Fibroblast of skin of left quadriceps (primary cell): ENCODE results near the gene METTL13.
"Not testable (repeated sequence)": the region's sequence is repeated elsewhere in the genome, so short reads cannot be mapped to it uniquely, and the experiment has no call there.

Experiments used
- DNase-seq, 2 experiments: peaks; one replicate each; pipeline ENCODE4 v3.0.0-alpha.2; 2013; ENCODE audit warnings: low read depth in 2 of 2

The METTL13 gene

GRCh38 chr1:171769754-171770153 is 11.7 kb upstream of the METTL13 start:
- DNase-seq, result no peak

- DNase-seq, result no peak
Measured at GRCh38 chr1:171772312-171772711, 9.1 kb upstream of the METTL13 start.

GRCh38 chr1:171780583-171781175 is 781 bp upstream of the METTL13 start:
- DNase-seq, result no peak

GRCh38 chr1:171783816-171784530 is 2.5 kb downstream of the METTL13 start:
- no peak for DNase-seq

GRCh38 chr1:171784784-171785183 is 3.3 kb downstream of the METTL13 start:
- no peak for DNase-seq

- no peak for DNase-seq
Measured at GRCh38 chr1:171785766-171786165, 4.3 kb downstream of the METTL13 start.

- no peak for DNase-seq
Measured at GRCh38 chr1:171786534-171786933, 5.1 kb downstream of the METTL13 start.

GRCh38 chr1:171787686-171788480 is 6.4 kb downstream of the METTL13 start:
- no peak for DNase-seq

GRCh38 chr1:171788696-171789095 is 7.2 kb downstream of the METTL13 start:
- DNase-seq, result no peak

GRCh38 chr1:171790318-171790717 is 8.9 kb downstream of the METTL13 start:
- no peak for DNase-seq

- no peak for DNase-seq
Measured at GRCh38 chr1:171792656-171793369, 11.4 kb downstream of the METTL13 start.

GRCh38 chr1:171793636-171794035 is 12.2 kb downstream of the METTL13 start:
- no peak for DNase-seq

GRCh38 chr1:171794085-171794484 is 12.6 kb downstream of the METTL13 start:
- no peak for DNase-seq

- DNase-seq, result no peak
Measured at GRCh38 chr1:171796592-171796991, 15.1 kb downstream of the METTL13 start.

- no peak for DNase-seq
Measured at GRCh38 chr1:171798311-171798710, 16.9 kb downstream of the METTL13 start.

- no peak for DNase-seq
Measured at GRCh38 chr1:171798765-171799164, 17.3 kb downstream of the METTL13 start.

- DNase-seq, result no peak
Measured at GRCh38 chr1:171799166-171799565, 17.7 kb downstream of the METTL13 start.

- DNase-seq, result not testable (repeated sequence)
Measured at GRCh38 chr1:171799698-171800097, 18.2 kb downstream of the METTL13 start.

- DNase-seq, result no peak
Measured at GRCh38 chr1:171800342-171800741, 18.9 kb downstream of the METTL13 start.

- no peak for DNase-seq
Measured at GRCh38 chr1:171800851-171801250, 19.4 kb downstream of the METTL13 start.

- no peak for DNase-seq
Measured at GRCh38 chr1:171801487-171801891, 20.0 kb downstream of the METTL13 start.

- DNase-seq, result no peak
Measured at GRCh38 chr1:171802207-171802606, 20.7 kb downstream of the METTL13 start.
